Endothelial cell of umbilical vein (primary cell): ENCODE measurements around the gene KARS1.

ENCODE experiments used
- CTCF ChIP-seq, 2 donors: IDR thresholded peaks; 1 replicate in 1 of 2; 2 replicates in 1 of 2; pipeline ENCODE4 v1.5.1; 2011; ENCODE audit warnings: low read length in 2 of 2, mild to moderate bottlenecking in 2 of 2, moderate library complexity in 2 of 2, control low read depth in 1 of 2, inconsistent platforms in 1 of 2, low read depth in 1 of 2; ENCODE audit not compliant: insufficient read depth in 1 of 2; ENCODE audit errors: extremely low read depth in 1 of 2
- EZH2 ChIP-seq: IDR thresholded peaks from 2 replicates; pipeline ENCODE4 v1.6.1; 2012; ENCODE audit warnings: borderline replicate concordance, low read depth, mild to moderate bottlenecking, moderate library complexity, low read length, inconsistent platforms; ENCODE audit not compliant: severe bottlenecking
- POLR2A ChIP-seq: IDR thresholded peaks from 2 replicates; pipeline ENCODE4 v1.6.1; 2012; ENCODE audit warnings: low read depth, mild to moderate bottlenecking, control low read depth, low read length
- POLR2AphosphoS5 ChIP-seq: IDR thresholded peaks from 2 replicates; pipeline ENCODE4 v1.6.1; 2012; ENCODE audit warnings: low read depth, mild to moderate bottlenecking, control low read depth, low read length, moderate library complexity; ENCODE audit not compliant: insufficient read depth
- TF ChIP-seq, protein P1 (sequence below): IDR thresholded peaks from 2 replicates; pipeline ENCODE4 v1.6.1; 2011; ENCODE audit not compliant: insufficient read depth, insufficient read length

- TF ChIP-seq CTCF (IDR thresholded peaks at IDR 0.05; ENCODE audit: extremely low read depth in 1 of 2, insufficient read depth in 1 of 2, low read depth in 1 of 2, low read length in 2 of 2): no peak
- TF ChIP-seq, protein P1, sequence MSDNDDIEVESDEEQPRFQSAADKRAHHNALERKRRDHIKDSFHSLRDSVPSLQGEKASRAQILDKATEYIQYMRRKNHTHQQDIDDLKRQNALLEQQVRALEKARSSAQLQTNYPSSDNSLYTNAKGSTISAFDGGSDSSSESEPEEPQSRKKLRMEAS: no peak
- TF ChIP-seq POLR2A: no peak
- no peak for TF ChIP-seq EZH2
- no peak for TF ChIP-seq POLR2AphosphoS5
Measured at GRCh38 chr16:75606507-75606906, 41.0 kb downstream of the KARS1 start.
